GM23338 (cell line): ENCODE results near the gene TOMM5.

Experiments used
- EZH2 ChIP-seq: fragments of 200-600 bp; sonication (generic); IDR thresholded peaks from one replicate; pipeline ENCODE4 v1.8.0; 2017; ENCODE audit warnings: antibody characterized with exemption, mild to moderate bottlenecking, low read depth; ENCODE audit not compliant: unreplicated experiment
- EZH2phosphoT487 ChIP-seq: fragments of 200-600 bp; sonication (generic); IDR thresholded peaks from one replicate; pipeline ENCODE4 v1.8.1; 2018; ENCODE audit warnings: antibody characterized with exemption; ENCODE audit not compliant: unreplicated experiment
- JUNB ChIP-seq: IDR thresholded peaks from one replicate; pipeline ENCODE4 v1.6.1; 2016; ENCODE audit warnings: antibody characterized with exemption; ENCODE audit not compliant: unreplicated experiment
- NANOG ChIP-seq: IDR thresholded peaks from 2 replicates; pipeline ENCODE4 v1.6.1; 2016; ENCODE audit warnings: antibody characterized with exemption, borderline replicate concordance
- POLR2AphosphoS5 ChIP-seq: IDR thresholded peaks from 2 replicates; pipeline ENCODE4 v1.6.1; 2016; ENCODE audit warnings: antibody characterized with exemption, low read depth
- TF ChIP-seq, protein P1 (sequence below), 2 experiments: fragments of 200-600 bp in 1 of 2; sonication (generic) in 1 of 2; conservative IDR thresholded peaks; 2 replicates each; pipeline versions ENCODE4 v1.5.1 to v1.6.1; 2016 to 2017; ENCODE audit warnings: antibody characterized with exemption in 2 of 2, low read depth in 2 of 2, mild to moderate bottlenecking in 2 of 2, moderate library complexity in 1 of 2
- TF ChIP-seq, protein P2 (sequence below): IDR thresholded peaks from 2 replicates; pipeline ENCODE4 v1.6.1; 2016; ENCODE audit warnings: antibody characterized with exemption
- TF ChIP-seq, protein P3 (sequence below): IDR thresholded peaks from one replicate; pipeline ENCODE4 v1.6.1; 2018; ENCODE audit warnings: antibody characterized with exemption; ENCODE audit not compliant: unreplicated experiment

DNA sequence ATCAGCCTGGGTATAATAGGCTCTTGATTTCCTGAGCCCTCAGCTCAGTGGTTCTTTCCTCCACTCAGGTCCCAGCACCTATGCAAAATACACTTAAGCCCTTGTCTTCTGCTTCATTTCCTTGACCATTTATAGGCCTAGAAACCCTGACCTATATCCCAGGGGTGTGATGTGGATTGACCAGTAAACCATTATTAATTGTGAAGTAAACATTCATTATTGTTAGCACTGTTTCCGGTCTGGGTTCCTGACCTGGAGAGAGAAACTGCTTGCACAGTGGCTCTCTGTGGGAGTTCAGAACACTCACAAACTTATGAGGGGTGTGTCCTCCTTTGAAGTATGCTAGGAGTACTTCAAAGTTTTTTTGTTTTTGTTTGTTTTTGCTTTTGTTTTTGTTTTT lies 19.6 kb upstream of the TOMM5 start:
- TF ChIP-seq JUNB (no peak), NANOG (no peak), POLR2AphosphoS5 (no peak), EZH2 (no peak), EZH2phosphoT487 (no peak)
- TF ChIP-seq, protein P1, sequence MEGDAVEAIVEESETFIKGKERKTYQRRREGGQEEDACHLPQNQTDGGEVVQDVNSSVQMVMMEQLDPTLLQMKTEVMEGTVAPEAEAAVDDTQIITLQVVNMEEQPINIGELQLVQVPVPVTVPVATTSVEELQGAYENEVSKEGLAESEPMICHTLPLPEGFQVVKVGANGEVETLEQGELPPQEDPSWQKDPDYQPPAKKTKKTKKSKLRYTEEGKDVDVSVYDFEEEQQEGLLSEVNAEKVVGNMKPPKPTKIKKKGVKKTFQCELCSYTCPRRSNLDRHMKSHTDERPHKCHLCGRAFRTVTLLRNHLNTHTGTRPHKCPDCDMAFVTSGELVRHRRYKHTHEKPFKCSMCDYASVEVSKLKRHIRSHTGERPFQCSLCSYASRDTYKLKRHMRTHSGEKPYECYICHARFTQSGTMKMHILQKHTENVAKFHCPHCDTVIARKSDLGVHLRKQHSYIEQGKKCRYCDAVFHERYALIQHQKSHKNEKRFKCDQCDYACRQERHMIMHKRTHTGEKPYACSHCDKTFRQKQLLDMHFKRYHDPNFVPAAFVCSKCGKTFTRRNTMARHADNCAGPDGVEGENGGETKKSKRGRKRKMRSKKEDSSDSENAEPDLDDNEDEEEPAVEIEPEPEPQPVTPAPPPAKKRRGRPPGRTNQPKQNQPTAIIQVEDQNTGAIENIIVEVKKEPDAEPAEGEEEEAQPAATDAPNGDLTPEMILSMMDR (conservative IDR thresholded peaks at IDR 0.05; ENCODE audit: low read depth in 2 of 2): no peak
- TF ChIP-seq, protein P2, sequence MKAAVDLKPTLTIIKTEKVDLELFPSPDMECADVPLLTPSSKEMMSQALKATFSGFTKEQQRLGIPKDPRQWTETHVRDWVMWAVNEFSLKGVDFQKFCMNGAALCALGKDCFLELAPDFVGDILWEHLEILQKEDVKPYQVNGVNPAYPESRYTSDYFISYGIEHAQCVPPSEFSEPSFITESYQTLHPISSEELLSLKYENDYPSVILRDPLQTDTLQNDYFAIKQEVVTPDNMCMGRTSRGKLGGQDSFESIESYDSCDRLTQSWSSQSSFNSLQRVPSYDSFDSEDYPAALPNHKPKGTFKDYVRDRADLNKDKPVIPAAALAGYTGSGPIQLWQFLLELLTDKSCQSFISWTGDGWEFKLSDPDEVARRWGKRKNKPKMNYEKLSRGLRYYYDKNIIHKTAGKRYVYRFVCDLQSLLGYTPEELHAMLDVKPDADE: no peak
- TF ChIP-seq, protein P3, sequence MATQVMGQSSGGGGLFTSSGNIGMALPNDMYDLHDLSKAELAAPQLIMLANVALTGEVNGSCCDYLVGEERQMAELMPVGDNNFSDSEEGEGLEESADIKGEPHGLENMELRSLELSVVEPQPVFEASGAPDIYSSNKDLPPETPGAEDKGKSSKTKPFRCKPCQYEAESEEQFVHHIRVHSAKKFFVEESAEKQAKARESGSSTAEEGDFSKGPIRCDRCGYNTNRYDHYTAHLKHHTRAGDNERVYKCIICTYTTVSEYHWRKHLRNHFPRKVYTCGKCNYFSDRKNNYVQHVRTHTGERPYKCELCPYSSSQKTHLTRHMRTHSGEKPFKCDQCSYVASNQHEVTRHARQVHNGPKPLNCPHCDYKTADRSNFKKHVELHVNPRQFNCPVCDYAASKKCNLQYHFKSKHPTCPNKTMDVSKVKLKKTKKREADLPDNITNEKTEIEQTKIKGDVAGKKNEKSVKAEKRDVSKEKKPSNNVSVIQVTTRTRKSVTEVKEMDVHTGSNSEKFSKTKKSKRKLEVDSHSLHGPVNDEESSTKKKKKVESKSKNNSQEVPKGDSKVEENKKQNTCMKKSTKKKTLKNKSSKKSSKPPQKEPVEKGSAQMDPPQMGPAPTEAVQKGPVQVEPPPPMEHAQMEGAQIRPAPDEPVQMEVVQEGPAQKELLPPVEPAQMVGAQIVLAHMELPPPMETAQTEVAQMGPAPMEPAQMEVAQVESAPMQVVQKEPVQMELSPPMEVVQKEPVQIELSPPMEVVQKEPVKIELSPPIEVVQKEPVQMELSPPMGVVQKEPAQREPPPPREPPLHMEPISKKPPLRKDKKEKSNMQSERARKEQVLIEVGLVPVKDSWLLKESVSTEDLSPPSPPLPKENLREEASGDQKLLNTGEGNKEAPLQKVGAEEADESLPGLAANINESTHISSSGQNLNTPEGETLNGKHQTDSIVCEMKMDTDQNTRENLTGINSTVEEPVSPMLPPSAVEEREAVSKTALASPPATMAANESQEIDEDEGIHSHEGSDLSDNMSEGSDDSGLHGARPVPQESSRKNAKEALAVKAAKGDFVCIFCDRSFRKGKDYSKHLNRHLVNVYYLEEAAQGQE: no peak
